Stimulated activated CD8-positive, alpha-beta memory T cell treated with anti-CD3 and anti-CD28 coated beads, Interleukin-4, amount 100 ng/mL, for 24 hours (primary cell): ENCODE measurements around the gene CCDC187.

Experiments
- DNase-seq: peaks from one replicate; pipeline ENCODE4 v3.0.0-alpha.2; 2020; ENCODE audit warnings: low read depth

Gene CCDC187

DNA sequence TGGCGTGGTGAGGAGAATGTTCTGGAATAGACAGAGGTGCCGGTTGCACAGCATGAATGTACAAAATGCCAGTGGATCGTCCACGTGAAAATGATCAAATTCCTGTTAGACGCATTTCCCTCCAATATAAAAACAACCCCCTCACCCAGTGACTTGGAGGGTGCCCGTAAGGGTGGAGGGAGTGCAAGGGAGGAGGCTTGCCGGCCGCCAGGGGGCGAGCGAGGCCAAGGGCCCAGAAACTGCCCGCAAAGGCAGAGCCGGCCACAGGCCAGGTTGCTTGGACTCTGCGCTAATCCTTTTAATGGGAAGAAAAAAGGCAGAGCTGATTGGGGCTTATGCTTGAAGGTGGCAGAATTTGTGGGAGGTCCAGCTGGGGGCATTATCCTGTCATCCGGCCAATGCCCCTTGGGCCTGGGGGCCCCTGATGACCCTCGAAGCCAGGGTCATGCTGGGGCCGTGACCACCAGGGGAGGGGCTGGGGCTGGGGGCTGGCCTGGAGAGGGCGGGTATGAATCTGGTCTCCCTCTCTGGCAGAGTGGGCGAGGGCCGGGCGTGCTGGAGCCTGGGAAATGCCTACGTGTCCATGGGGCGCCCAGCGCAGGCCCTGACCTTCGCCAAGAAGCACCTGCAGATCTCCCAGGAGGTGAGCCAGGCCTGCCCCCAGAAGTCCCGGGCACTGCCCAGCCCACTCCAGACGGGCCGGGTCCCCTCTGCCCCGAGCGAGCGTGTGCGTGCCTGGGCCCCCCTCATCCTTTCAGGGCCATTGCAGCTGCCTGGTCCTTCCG is 35.5 kb upstream of the CCDC187 start:
- DNase-seq: no peak

GRCh38 chr9:136338511-136338910 is 34.6 kb upstream of the CCDC187 start:
- DNase-seq: no peak

- DNase-seq: no peak
Observed at GRCh38 chr9:136337416-136338395, 33.8 kb upstream of the CCDC187 start.

GRCh38 chr9:136336881-136337280 is 33.0 kb upstream of the CCDC187 start:
- no peak for DNase-seq

- no peak for DNase-seq
Observed at GRCh38 chr9:136336156-136336870, 32.4 kb upstream of the CCDC187 start.

GRCh38 chr9:136335296-136336155 is 31.6 kb upstream of the CCDC187 start:
- DNase-seq: no peak

- no peak for DNase-seq
Observed at GRCh38 chr9:136334541-136334940, 30.6 kb upstream of the CCDC187 start.

GRCh38 chr9:136333486-136333885 is 29.6 kb upstream of the CCDC187 start:
- DNase-seq: no peak

DNA sequence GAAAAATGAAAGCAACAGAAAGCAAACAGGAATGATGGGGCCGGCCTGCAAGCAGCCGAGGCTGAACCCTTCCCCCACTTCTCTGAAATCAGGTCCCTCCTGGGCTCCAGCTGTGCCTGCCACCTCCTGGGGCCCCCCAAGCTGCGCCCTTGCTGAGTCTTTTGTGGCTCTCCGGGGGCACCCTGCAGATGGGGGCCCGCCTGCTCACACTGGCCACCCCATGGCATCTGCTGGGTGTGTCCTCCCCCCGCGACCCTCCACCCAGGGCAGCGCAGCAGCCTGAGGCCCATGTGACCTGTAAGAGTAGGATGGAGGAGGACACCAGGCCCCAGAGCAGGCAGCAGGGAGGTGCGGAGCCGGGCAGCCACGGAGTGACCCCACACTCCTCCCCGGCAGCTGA is 29.2 kb upstream of the CCDC187 start:
- DNase-seq: no peak

DNA sequence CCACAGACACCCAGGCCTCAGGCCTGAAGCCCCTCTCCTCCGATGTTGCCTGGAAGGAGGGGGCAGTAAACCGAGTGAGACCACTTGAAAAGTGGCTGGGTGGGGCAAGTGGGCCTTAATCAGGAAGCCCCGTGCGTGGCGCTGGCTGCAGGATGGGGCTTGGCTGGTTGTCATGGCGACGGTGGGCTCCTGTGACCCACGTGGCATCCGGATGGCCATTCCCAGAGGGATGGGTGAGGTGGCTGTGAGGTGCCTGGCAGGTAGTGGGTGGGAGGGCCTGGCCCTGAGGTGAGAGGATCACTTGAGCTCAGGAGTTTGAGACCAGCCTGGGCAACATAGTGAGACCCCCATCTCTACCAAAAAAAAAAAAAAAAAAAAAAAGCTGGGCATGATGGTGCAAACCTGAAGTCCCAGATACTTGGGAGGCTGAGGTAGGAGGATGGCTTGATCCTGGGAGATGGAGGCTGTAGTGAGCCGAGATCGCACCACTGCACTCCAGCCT is 28.6 kb upstream of the CCDC187 start:
- no peak for DNase-seq

DNA sequence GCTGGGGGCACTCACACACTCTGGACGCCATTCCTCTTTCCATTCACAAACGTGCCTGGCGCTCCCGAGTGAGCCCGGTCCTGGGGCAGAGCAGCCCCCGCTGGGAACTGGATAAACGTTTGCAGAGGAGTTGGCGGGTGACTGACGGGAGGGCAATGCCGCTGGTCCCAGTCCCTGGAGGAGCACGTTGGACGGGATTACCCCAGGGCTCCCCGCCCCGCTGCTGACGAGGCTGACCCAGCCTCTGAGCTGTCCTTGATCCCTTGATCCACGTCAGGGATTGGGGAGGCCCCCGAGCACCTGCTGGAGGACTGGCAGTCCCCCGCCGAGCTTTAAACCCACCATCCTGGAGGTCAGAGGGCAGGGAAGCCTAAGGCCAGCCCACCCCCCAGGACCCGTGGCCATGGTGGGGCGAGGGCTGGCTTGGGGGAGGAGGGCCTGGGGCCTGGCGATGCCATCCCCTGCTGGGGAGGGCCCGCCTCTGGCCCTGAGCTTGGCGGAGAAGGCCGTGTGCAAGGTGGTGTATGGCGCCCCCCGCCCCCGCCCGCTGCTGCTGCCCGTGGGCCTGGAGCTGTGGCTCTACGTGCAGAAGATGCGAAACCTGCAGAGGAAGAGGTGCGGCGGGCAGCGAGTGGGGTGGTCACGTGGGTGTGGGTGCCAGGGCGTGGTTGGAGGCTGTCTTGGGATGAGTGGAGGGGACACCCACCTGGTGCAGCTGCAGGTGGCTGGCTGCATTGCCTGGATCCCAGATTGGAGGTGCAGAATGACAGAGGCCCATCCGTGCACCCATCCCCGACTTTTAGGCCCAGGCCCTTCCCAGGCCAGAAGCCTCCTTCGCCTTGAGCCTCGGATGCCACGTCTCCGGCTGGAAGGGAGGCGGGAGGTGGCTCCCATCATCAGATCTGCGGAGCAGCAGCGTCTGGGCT is 27.9 kb upstream of the CCDC187 start:
- no peak for DNase-seq

- DNase-seq: no peak
Observed at GRCh38 chr9:136331030-136331429, 27.1 kb upstream of the CCDC187 start.

GRCh38 chr9:136330406-136330990 is 26.6 kb upstream of the CCDC187 start:
- no peak for DNase-seq

- DNase-seq: no peak
Observed at GRCh38 chr9:136329636-136330405, 25.9 kb upstream of the CCDC187 start.

GRCh38 chr9:136329211-136329627 is 25.3 kb upstream of the CCDC187 start:
- DNase-seq: no peak

- DNase-seq: no peak
Observed at GRCh38 chr9:136328622-136329041, 24.7 kb upstream of the CCDC187 start.

DNA sequence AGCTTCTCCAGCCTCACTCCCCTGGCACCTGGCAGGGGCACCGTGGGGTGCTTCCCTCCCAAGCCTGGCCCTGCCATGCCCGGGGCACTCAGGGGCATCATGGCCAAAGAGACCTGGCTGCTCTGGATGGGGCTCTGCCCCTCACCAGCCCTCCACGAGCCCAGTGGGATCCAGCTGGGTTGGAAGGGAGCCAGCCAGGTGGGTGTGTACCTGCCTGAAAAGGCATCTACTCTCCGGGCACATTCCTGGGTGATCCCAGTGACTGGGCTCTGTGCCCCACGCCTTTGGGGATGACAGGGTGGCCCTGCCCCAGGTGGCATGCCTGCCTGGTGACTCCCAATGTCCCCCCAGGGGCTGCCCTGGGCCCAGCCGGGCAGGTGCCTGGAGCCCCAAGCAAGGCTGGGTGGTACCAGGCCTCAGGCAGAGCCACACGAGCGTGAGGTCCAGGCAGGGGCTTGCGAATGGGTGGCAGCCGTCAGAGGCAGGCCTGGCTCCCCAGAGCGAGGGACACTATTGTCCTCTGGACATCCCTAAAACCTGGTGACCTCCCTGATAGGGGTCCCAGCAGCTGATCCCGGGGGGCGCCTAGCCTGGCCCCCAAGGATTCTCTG is 24.2 kb upstream of the CCDC187 start:
- DNase-seq: no peak

DNA sequence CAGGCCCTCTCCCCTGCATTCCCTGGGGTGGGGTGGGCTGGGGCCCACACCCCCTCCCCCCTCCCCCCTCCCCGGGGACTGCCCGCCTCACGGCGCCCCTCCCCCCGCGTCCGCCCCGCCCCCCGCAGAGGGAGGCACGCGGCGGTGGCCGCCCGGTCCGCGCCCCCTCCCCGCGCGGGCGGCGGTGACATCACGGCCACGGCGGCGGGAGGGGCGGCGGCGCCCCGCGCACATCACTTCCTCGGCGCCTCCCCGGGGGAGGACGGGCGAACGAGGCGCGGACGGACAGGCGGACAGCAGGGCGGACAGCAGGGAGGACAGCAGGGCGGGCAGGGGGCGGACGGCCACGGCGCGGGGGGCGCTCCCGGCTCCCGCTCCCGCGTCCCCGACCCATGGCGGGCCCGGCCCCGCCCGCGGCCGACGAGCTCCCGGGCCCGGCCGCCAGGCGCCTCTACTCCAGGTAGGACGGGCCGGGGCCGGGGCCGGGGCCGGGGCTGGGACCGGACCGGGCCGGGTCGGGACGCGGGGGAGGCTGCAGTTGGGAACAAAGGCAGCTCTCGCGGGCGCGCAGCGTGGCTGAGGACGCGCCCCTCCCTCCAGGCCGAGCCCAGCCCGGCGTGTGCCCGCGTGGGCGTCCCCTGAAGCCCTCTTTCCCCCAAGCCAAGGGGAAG is 23.5 kb upstream of the CCDC187 start, which contains the start of gene GPSM1:
TSS of gene GPSM1 (plus strand) at position 236 of the 671 bp plus-strand sequence. CDS start at position 393, 157 bp downstream.
- no peak for DNase-seq
